Colonic mucosa (tissue), 4 donors: ENCODE measurements around the gene SSC4D. TPM values are rescaled to one million over a fixed set of nuclear protein-coding genes. Genes with fewer than 3 reads are reported as not detected.
"Not testable (repeated sequence)": the region's sequence is repeated elsewhere in the genome, so short reads cannot be mapped to it uniquely, and the experiment has no call there.

Source experiments
- DNase-seq: peaks from one replicate; pipeline ENCODE4 v3.0.0-alpha.2; 2020
- H3K27ac ChIP-seq: fragments of 200-600 bp; one replicate; pipeline ENCODE4 v1.8.0; 2021
- H3K27me3 ChIP-seq: fragments of 200-600 bp; one replicate; pipeline ENCODE4 v1.8.0; 2021
- H3K36me3 ChIP-seq: fragments of 200-600 bp; one replicate; pipeline ENCODE4 v1.8.0; 2021
- H3K4me1 ChIP-seq: fragments of 200-600 bp; one replicate; pipeline ENCODE4 v1.8.0; 2021; ENCODE audit warnings: mild to moderate bottlenecking
- H3K4me3 ChIP-seq: fragments of 200-600 bp; one replicate; pipeline ENCODE4 v1.8.0; 2021
- H3K9ac ChIP-seq, 2 donors: one replicate each; pipeline ENCODE4 v1.7.0; 2013; ENCODE audit warnings: control low read depth in 2 of 2, low read depth in 2 of 2, low read length in 2 of 2
- H3K9me3 ChIP-seq: fragments of 200-600 bp; one replicate; pipeline ENCODE4 v1.8.0; 2021
- intact Hi-C: fragments of 100-400 bp; cut with DNase I; formaldehyde crosslinking; loops from one replicate; pipeline ENCODE4 v1.14.1; 2022
- total RNA-seq, 2 donors: library from RNA; stranded (reverse); fragmentation: NEBNext Ultra II Directional in 1 of 2; extraction: Animal tissue kit (Norgen Biotek cat#: 25700) in 1 of 2; gene quantifications; one replicate each; pipeline ENCODE4 v1.2.1, GENCODE V29; 2021
- TF ChIP-seq, protein P1 (sequence below): fragments of 200-600 bp; IDR thresholded peaks from one replicate; pipeline ENCODE4 v1.8.0; 2022; ENCODE audit warnings: antibody characterized with exemption, mild to moderate bottlenecking
- donor health status: healthy.
- donor health status: DM: no; HTN: no; CAD: no.
- donor health status: DM: no; HTN: no; CAD: no.

The SSC4D gene
- total RNA-seq, 2 donors from 2014 or later = 0.42 to 0.45 TPM

DNA sequence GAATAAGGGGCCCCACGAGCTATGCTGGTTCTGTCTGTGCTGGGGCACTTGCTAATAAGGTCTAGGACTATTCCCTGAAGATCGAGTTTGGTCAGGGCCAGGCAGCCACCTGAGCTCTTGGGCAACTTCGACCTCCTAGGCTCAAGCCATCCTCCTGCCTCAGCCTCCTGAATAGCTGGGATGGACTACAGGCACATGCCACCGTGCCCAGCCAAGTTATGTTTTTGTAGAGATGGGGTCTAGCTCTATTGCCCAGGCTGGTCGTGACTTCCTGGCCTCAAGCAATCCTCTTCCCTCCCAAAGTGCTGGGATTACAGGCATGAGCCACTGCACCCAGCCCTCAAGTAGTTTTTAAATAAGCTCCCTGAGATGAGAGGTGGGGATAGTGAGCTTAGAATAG is 18.1 kb upstream of the SSC4D start:
- H3K36me3 ChIP-seq = no peaks in the 10 kb centered on the region
- no peak for DNase-seq
- intact Hi-C loops = no loop called here
- no peaks in the 10 kb centered on the region for H3K27me3 ChIP-seq
- no peak overlapping the region for H3K9ac ChIP-seq
- TF ChIP-seq, protein P1, sequence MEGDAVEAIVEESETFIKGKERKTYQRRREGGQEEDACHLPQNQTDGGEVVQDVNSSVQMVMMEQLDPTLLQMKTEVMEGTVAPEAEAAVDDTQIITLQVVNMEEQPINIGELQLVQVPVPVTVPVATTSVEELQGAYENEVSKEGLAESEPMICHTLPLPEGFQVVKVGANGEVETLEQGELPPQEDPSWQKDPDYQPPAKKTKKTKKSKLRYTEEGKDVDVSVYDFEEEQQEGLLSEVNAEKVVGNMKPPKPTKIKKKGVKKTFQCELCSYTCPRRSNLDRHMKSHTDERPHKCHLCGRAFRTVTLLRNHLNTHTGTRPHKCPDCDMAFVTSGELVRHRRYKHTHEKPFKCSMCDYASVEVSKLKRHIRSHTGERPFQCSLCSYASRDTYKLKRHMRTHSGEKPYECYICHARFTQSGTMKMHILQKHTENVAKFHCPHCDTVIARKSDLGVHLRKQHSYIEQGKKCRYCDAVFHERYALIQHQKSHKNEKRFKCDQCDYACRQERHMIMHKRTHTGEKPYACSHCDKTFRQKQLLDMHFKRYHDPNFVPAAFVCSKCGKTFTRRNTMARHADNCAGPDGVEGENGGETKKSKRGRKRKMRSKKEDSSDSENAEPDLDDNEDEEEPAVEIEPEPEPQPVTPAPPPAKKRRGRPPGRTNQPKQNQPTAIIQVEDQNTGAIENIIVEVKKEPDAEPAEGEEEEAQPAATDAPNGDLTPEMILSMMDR = no peak
- H3K4me1 ChIP-seq = no peaks in the 10 kb centered on the region
- H3K4me3 ChIP-seq = no peak overlapping the region
- no peak overlapping the region for H3K27ac ChIP-seq
- no peaks in the 10 kb centered on the region for H3K9me3 ChIP-seq

DNA sequence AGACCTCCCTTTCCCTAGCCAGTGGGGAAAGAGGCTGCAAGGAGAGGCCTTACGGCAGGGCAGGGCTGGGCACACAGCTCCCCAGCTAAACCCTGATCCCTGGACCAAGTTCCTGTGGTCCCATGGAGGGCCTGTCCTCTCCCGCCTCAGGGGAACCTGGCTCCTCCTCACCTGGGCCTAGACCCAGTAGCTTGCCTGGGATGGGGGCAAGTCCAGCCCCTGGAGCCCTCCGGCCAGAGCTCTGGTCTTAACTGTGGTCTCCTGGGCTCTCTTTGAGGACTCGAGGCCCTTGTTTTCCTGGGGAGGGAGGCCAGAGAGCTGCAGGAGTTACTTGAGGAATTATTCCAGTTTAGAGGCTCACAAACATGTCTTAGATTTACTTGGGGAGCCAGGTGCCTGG is 16.7 kb upstream of the SSC4D start:
- no peak overlapping the region for H3K4me3 ChIP-seq
- H3K36me3 ChIP-seq = no peaks in the 10 kb centered on the region
- H3K27me3 ChIP-seq = no peaks in the 10 kb centered on the region
- no peak overlapping the region for H3K9ac ChIP-seq
- TF ChIP-seq, protein P1 = no peak
- DNase-seq = no peak
- no peaks in the 10 kb centered on the region for H3K9me3 ChIP-seq
- intact Hi-C loops = no loop called here
- H3K27ac ChIP-seq = no peak overlapping the region
- H3K4me1 ChIP-seq = no peaks in the 10 kb centered on the region

DNA sequence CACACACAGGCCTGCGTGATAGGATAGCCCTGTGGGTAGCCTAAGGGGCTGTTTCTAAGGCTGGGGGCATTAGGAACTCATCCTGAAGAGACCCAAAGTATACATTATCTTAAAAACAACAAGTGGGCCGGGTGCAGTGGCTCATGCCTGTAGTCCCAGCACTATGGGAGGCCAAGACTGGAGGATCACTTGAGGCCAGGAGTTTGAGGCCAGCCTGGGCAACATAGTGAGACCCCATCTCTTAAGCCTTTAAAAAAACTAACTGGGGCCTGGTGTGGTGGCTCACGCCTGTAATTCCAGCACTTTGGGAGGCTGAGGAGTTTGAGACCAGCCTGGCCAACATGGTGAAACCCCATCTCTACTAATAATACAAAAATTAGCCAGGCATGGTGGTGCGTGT is 16.1 kb upstream of the SSC4D start:
- H3K9ac ChIP-seq, H3K36me3 ChIP-seq, H3K9me3 ChIP-seq, H3K4me1 ChIP-seq, H3K4me3 ChIP-seq, intact Hi-C loops, H3K27ac ChIP-seq, H3K27me3 ChIP-seq, DNase-seq: not testable (repeated sequence)

DNA sequence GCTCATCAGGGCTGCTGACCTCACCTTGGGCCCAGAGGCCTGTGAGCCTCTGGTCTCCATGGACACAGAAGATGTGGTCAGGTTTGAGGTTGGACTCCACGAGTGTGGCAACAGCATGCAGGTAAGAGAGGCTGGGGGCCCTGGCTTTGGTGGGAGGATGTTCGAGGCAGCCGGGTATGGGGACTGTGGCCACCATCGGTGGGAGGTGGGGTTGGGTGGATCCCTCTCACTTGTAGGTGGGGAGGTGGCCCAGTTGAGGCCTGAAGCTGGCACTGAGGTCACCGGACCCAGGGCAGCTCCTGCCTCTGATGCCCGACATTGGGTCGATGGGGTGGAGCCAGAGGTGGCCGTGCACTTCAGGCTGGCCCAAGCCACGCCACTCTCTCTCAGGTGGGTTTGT is 15.7 kb upstream of the SSC4D start:
- TF ChIP-seq, protein P1 = no peak
- no peak overlapping the region for H3K9ac ChIP-seq
- intact Hi-C loops = no loop called here
- no peak overlapping the region for H3K27ac ChIP-seq
- H3K4me1 ChIP-seq = no peaks in the 10 kb centered on the region
- no peaks in the 10 kb centered on the region for H3K36me3 ChIP-seq
- H3K9me3 ChIP-seq = no peaks in the 10 kb centered on the region
- no peaks in the 10 kb centered on the region for H3K27me3 ChIP-seq
- no peak for DNase-seq
- no peak overlapping the region for H3K4me3 ChIP-seq

DNA sequence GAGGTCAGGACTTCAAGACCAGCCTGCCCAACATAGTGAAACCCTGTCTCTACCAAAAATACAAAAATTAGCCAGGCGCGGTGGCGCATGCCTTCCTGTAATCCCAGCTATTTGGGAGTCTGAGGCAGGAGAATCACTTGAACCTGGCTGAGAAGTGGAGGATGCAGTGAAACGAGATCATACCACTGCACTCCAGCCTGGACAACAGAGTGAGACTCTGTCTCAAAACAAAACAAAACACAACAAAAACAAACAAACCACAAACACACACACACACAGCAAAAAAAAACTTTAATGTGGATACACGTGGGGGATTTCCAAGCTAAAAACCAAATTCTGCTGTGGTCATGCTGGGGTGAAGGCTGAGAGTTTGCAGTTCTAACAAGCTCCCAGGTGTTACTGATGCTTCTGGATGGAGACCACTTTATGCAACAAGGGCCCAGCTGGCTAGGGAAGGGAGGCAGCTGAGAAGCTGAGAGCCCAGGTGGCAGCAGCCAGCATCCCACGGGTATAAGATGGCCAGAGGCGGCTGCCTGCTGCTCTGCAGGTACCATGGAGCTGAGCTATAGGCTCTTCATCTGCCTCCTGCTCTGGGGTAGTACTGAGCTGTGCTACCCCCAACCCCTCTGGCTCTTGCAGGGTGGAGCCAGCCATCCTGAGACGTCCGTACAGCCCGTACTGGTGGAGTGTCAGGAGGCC is 15.1 kb upstream of the SSC4D start, which contains the start of gene ZP3:
TSS of gene ZP3 (plus strand) at position 538 of the 699 bp plus-strand sequence. CDS start at position 553, 15 bp downstream.
- no peak for DNase-seq
- no peaks in the 10 kb centered on the region for H3K27me3 ChIP-seq
- H3K4me1 ChIP-seq = no peaks in the 10 kb centered on the region
- intact Hi-C loops = no loop called here
- no peaks in the 10 kb centered on the region for H3K36me3 ChIP-seq
- no peak within 1 kb of the TSS for H3K4me3 ChIP-seq
- TF ChIP-seq, protein P1 = no peak
- H3K9ac ChIP-seq = no peak within 1 kb of the TSS
- H3K9me3 ChIP-seq = no peaks in the 10 kb centered on the region
- no peak within 1 kb of the TSS for H3K27ac ChIP-seq

DNA sequence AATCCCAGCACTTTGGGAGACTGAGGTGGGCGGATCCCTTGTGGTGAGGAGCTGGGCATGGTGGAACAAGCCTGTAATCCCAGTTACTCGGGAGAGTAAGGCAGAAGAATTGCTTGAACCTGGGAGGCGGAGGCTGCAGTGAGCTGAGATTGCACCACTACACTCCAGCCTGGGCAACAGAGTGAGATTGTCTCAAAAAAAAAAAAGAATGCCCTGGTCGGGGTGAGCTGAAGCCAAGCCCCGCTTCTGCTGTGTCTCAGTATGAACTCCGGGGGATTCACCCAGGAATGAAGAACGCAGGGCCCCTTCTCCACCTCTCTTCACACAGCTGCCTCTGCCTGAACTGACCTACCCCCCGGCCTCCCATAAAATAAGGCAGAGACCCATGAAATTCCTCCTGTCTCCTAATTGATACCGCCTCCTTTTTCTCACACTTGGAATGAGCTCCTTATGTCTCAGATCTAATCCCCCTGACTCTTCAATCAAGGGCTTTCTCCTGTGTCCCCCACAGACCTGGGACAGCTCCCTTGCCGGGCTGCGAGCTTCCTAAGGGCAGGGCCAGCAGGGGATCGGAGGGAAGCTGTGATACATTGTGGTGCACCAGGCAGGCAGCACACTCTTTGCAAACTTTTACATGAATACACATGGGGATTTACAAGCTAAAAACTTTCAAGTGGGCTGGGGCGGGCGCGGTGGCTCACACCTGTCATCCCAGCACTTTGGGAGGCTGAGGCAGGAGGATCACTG is 14.3 kb upstream of the SSC4D start:
- intact Hi-C loops = no loop called here
- Histone ChIP-seq H3K4me3 (no peak overlapping the region), H3K4me1 (no peaks in the 10 kb centered on the region), H3K27ac (no peak overlapping the region), H3K9ac (no peak overlapping the region), H3K9me3 (no peaks in the 10 kb centered on the region), H3K27me3 (no peaks in the 10 kb centered on the region), H3K36me3 (no peaks in the 10 kb centered on the region)
- DNase-seq = no peak
- TF ChIP-seq, protein P1 = no peak

DNA sequence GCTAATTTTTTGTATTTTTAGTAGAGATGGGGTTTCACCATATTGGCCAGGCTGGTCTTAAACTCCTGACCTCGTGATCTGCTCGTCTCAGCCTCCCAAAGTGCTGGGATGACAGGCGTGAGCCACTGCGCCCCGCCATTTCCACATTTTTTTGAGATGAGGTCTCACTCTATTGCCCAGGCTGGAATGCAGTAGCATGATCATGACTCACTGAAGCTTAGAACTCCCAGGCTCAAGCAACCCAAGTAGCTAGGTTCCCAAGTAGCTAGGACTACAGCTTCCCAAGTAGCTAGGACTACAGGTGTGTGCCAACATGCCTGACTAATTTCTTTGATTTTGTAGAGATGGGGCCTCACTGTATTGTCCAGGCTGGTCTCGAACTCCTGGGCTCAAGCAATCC is 11.6 kb upstream of the SSC4D start:
- intact Hi-C loops = not testable (repeated sequence)

DNA sequence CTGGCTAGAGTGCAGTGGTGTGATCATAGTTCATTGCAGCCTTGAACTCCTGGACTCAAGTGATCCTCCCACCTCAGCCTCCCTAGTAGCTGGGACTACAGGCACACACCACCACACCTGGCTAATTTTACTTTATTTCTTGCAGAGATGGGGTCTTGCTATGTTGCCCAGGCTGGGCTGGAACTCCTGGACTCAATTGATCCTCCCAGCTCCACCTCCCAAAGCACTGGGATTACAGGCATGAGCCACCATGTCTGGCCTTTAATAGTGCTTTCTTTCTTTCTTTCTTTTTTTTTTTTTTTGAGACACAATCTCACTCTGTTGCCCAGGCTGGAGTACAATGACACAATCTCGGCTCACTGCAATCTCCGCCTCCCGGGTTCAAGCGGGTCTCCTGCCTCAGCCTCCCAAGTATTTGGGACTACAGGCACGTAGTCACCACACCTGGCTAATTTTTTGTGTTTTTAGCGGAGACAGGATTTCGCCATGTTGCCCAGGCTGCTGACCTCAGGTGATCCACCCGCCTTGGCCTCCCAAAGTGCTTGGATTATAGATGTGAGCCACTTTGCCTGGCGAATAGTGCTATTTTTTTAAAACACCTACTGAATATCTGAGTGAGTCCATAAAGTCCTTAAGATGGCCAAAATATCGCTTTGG is 8.3 kb upstream of the SSC4D start:
- H3K36me3 ChIP-seq, H3K9ac ChIP-seq, H3K27ac ChIP-seq, H3K27me3 ChIP-seq, H3K4me1 ChIP-seq, DNase-seq, H3K4me3 ChIP-seq, H3K9me3 ChIP-seq, intact Hi-C loops: not testable (repeated sequence)

More for the DNA sequence above, 11.6 kb upstream of the SSC4D start:
- not testable (repeated sequence) for H3K27ac ChIP-seq, H3K9me3 ChIP-seq, H3K27me3 ChIP-seq, H3K4me3 ChIP-seq, H3K36me3 ChIP-seq, H3K4me1 ChIP-seq, H3K9ac ChIP-seq, DNase-seq
